Measurements from ENCODE around the gene PPP1R1A.

- TF ChIP-seq CTCF (IDR thresholded peaks at IDR 0.05): no peak
- TF ChIP-seq POLR2A (IDR thresholded peaks at IDR 0.05): no peak
Observed at GRCh38 chr12:54628186-54628846, 39.9 kb upstream of the PPP1R1A start.

Measured in Peyer's patch (tissue), 4 donors.